Lung microvascular endothelial cell (primary cell): Measurements from ENCODE around the gene VPS13A. TPM values are rescaled to one million over a fixed set of nuclear protein-coding genes. Genes with fewer than 3 reads are reported as not detected.
"Not testable (repeated sequence)": the region's sequence is repeated elsewhere in the genome, so short reads cannot be mapped to it uniquely, and the experiment has no call there.

Experiments used
- DNase-seq, 2 donors: peaks; one replicate each; pipeline versions ENCODE4 v3.0.0 to v3.0.0-alpha.2; 2010; ENCODE audit warnings: low read depth in 2 of 2
- total RNA-seq: library from RNA; depleted of rRNA; stranded (reverse); fragments of >200 nt; gene quantifications from 2 replicates; pipeline ENCODE4 v1.2.1, GENCODE V29; 2014

VPS13A gene
- total RNA-seq, 1 donor from 2014 or later: 23.0 TPM

DNA sequence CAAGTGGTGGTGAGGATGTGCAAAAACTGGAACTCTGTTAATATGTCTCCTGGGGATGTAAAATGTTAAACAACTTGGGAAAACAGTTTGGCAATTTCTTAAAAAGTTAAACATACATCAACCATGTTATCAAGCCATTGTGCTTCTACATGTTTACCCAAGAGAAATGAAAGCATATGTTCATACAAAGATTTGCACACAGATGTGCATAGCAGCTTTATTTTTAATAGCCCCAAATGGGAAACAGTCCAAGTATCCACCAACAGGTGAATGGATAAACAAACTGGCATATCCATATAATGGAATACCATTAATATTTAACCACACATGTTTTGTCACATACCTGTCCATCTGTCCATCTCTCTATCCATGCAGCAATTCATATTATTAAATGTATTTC lies 6.2 kb downstream of the VPS13A start:
- no peak for DNase-seq

DNA sequence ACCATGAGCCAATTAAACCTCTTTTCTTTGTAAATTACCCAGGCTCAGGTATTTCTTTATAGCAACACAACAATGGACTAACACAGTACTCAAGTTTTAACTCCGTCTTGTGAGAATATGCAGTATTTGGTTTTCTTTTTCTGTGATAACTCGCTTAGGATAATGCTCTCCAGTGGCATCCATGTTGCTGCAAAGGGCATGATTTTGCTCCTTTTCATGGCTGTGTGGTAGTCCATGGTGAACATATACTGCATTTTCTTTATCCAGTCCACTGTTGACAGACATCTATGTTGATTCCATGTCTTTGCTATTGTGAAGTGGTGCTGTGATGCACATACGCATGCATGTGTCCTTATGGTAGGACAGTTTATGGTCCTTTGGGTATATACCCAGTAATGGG lies 10.9 kb downstream of the VPS13A start:
- DNase-seq: no peak

DNA sequence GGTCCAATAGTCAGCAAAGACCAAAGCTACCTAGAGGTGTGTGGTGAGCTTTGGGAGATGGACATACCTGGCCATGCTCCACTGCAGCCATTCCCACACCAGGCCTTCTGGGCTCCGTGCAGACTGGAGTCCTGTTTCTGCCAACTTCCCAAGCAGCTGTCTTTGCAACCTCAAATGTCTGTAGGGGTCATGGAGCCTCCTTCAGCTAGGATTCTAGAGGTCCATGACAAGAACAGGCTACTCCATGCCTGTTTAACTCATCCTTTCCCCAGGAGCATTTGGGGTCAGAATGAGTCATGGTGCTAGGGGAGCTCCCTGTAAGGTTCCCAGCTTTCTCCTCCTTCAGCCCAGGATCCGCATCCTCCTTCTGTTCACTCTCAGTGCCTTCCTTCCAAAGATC lies 17.1 kb downstream of the VPS13A start:
- no peak for DNase-seq

DNA sequence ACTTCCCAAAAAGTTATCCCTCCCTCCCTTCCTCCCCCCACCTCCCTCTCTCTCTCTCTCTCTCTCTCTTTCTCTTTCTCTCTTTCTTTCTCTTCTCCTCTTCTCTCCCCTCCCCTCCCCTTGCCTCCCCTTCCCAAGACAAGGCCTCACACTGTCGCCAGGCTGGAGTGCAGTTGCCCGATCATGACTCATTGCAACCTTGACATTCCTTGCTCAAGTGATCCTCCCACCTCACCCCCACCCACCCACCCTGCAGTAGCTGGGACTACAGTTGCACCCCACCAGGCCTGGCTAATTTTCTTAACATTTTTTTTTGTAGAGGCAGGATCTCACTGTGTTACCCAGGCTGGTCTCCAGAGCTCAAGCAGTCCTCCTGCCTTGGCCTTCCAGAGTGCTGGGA lies 32.8 kb downstream of the VPS13A start:
- no peak for DNase-seq

DNA sequence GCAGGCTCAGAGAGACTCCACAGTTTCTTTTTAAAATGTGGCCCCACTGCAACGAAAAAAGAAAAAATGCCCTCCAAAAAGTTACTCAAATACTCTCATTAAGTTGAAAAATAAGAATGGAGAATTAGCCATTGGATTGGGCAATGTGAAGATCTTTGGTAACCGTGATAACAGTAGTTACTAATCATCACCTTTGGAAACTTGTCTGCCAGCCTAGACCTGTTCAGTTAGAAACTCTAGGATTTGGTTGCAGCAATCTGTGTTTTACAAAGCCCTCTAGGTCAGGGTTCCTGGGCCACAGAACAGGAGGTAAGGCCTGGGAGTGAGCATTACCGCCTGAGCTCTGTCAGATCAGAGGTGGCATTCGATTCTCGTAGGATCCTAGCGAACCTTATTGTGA lies 34.2 kb downstream of the VPS13A start:
- DNase-seq: no peak

DNA sequence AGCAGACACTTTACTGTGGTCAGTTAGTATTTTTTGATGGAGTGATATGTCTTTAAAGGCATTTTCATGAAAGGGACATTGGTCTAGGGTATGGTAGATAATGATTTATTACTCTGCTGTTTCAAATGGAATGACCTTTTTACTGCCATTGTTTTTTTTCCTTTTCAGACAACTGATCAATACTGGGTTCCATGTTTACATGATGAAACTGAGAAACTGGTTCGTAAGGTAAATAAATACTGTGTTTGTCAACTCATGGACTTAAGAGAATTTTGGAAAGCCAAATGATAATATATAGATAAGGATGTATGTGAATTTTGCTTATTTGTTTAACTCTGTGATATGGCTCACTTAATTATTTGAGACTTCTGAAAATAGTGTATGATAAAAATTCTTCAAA lies 35.5 kb downstream of the VPS13A start:
- DNase-seq: no peak

DNA sequence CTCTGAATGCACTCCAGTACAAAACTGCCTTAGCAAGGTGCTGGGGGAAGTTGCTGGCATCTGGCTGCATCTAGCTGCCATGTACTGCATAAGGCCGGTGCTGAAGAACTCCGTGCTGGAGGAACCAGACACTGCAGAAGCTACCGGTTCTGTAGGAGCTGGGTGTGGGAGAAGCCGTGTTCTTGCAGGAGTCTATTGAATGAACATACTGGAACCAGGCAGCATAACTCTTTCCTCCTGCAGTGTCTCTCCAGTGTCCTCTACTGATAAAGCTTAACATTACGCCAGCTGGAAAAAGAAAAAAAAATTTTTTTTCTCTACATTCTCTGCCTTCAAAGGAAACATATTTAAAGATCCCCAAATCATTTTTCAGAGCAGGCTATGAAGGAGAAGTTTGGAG lies 38.5 kb downstream of the VPS13A start:
- peak; percentile 28 for DNase-seq

DNA sequence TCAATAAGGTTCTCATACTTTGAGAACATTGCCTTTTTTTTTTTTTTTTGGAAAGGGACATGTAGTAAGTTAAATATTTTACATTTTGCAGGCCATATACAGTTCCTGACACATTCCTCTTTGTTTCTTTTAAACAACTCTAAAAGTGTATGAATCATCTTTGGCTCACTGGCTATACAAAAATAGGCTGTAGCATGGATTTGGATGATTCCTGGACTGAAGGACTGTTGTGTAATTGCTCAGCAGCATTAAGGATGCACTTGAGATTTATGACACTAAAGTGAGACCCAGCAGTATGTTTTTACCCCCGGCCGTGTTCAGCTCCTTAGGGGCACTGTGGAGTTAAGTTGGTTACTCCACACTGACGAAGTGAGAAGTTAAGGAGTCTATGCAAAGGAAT lies 41.3 kb downstream of the VPS13A start:
- peak in 1 of 2 donors; percentile 22 for DNase-seq

DNA sequence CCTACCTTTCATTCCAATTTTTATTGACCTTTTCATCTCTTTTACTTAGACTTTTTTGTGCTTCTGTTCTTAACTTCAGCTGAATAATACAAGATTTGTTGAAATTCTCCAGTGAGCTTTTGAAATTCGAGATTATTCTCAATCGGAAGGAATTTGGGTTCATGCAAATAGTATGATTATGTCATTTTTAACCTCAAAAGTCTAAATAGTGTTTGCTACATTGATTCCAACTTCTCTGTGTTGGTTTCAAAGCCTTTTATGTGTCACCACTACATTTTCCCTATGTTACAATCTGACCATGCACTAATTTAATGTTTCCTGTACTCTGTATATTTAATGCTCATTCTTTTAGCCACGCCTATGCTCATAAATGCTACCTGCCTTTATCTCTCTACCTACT lies 44.1 kb downstream of the VPS13A start:
- no peak for DNase-seq

DNA sequence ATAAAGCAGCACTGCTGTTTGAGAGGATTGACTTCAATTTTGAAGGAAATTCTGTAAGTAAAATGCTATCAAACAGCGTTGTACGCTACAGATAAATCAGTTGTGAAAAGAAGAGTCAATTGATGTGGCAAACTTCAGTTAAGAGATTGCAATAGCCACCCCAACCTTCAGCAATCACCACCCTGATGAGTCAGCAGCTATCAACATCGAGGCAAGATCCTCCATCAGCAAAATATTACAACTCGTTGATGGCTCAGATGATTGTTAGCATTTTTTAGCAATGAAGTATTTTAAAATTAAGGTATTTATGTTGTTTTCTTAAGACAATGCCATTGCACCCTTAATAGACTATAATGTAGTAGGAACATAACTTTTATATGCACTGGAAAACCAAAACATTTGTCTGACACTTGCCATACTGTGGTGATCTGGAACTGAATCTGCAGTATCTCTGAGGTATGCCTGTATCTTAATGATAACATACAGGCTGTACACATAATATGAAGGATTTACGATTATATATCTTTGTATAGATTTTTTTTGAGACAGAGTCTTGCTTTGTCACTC lies 47.5 kb downstream of the VPS13A start:
- DNase-seq: no peak

DNA sequence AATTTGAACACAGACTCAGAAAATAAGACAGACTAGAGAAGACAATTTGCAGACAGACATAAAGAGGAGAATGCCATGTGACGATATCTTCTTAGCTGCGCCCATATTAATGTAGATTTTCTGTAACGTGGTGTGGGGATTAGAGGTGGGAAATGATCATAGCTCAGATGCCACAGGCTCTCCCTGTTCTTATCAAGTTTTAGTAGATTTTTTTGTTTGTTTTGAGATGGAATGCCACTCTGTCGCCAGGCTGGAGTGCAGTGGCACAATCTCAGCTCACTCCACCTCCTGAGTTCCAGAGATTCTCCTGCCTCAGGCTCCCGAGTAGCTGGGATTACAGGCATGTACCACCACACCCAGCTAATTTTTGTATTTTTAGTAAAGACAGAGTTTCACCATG lies 59.4 kb downstream of the VPS13A start:
- no peak for DNase-seq

DNA sequence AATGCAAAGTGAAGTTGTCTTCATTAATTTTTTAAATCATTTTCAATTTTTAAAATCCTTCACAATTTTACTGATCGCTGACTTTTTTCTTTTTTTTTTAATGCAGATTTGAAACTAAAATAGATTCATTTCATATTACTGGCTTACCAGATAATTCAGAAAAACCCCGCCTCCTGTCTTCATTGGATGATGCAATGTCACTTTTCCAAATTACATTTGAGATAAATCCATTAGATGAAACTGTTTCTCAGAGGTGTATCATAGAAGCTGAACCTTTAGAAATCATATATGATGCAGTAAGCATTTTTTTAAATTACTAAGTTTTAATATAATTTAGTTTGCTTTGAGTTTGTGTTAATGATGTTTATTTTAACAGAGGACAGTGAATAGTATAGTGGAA lies 60.6 kb downstream of the VPS13A start:
- no peak for DNase-seq

DNA sequence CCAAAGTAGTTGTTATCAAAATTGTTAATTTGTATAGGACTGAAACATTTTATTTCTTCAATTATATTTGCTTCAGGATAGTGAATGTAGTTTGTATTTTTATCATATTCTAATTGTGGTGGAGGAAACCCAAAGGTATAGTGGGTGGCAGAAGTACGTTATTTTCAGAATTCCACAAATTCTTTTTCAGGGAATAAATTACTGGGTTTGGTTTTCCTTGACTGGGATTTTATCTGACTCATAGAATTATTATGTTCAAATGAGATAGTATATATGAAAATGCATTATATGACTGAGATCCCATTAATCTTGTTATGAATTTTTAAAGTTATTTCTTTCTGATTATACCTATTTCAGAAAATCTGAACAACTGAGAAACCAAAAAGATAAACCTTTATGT lies 73.7 kb downstream of the VPS13A start:
- no peak for DNase-seq

DNA sequence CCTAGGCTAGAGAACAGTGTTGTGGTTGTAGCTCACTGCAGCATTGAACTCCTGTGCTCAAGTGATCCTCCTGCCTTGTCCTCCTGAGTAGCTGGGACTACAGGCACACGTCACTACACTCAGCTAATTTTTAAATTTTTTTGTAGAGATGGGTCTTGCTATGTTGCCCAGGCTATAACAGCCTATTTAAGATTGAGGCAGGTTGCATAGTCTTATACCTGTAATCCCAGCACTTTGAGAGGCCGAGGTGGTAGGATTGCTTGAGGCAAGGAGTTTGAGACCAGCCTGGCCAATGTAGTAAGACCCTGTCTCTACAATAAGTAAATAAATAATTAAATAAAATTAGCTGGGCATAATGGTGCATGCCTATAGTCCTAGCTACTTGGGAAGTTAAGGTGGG lies 79.9 kb downstream of the VPS13A start:
- DNase-seq: no peak

DNA sequence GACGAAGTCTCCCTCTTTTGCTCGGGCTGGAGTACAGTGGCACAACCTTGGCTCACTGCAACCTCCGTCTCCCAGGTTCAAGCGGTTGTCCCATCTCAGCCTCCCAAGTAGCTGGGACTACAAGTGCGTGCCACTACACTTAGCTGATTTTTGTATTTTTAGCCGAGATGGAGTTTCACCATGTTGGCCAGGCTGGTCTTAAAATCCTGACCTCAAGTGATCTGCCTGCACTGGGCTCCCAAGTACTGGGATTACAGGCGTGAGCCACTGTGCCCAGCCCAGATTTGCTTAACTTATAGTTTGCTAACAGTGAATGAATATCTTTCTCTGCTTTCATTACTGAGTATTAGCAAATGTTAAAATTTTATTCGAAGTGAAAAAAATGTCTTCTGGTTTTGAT lies 84.3 kb downstream of the VPS13A start:
- no peak for DNase-seq

DNA sequence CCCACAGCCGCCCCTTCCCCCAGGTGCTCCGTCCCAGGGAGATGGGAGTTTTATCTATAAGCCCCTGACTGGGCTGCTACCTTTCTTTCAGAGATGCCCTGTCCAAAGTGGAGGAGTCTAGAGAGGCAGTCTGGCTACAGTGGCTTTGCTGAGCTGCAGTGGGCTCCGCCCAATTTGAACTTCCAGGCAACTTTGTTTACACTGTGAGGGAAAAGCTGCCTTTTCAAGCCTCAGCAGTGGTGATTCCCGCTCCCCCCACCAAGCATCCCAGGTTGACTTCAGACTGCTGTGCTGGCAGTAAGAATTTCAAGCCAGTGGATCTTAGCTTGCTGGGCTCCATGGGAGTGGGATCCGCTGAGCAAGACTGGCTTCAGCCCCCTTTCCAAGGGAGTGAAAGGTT lies 90.4 kb downstream of the VPS13A start:
- DNase-seq: not testable (repeated sequence)

DNA sequence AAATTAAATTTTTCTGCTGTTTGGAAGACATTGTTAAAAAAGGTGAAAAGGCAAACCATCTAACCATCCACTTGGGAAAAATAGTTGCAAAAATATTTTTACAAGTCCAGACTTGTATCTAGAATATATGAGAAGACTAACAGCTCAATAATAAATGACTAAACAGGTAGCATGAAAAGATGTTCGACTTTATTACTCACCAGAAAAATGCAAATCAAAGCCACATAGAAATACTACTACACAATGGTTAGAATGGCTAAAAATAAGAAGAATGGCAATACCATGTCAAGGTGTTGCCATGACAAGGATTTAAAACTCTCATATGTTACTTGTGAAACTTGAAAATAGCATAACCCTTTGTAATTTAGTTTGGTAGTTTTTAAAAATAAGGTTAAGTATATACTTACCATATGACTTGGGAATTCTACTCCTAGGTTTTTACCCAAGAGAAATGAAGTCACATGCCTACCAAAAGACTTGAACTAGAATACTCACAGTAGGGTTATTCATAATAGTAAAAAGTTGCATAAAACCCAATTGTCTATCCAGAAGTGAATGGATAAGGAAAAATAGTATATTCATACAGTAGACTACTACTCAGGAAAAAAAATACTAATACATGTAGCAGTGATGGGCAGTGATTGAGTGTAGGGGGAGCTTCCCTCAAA lies 93.8 kb downstream of the VPS13A start:
- DNase-seq: no peak

DNA sequence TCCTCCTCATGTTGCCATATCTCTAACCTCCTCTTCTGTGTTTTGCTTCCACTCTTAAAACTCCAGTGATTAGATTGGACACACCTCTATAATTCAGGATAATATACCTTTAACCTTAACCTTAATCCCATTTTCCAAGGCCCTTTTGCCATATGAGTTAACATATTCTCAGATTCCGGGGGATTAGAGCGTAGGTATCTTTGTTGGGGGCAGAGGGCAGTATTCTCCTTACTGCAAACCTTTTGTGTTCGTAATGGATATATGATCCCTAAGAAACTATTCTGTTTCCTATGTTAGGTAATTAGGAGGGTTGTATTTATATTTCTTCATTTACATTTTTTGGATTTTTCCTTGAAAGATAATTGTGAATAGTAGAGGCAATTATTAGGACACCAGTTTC lies 99.5 kb downstream of the VPS13A start:
- DNase-seq: no peak

DNA sequence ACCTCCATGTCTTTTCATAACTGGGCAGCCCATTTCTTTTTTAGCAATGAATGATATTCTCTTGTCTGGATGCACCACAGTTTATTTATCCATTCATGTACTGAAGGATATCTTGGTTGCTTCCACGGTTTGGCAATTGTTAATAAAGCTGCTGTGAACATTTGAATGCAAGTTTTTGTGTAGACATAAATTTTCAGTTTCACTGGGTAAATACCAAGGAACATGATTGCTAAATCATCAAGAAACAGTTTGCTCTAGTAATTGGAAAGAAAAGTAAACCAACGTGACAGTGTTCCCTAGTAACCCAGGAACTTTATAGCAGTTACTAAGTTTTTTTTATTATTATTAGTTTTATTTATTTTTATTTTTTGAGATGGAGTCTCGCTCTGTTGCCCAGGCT lies 100.4 kb downstream of the VPS13A start:
- no peak for DNase-seq

DNA sequence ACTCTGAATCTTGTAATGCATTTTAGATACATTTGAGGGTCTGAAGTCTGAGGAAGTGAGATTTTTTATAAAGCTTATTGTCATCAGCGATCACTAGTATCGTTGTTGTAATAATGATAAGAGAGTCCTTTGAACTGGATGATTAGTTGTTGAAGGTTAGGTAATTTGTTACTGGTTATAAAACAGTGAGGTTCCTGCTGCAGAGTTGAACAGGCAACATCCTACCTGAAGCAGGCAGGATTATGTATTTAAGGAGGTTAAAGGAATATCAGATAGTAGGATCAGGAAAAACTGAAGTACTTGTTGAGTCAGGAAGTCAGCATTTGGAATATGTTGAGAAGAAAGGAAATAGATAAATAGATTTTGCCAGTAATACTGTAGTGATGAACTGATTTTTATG lies 106.7 kb downstream of the VPS13A start:
- DNase-seq: no peak

DNA sequence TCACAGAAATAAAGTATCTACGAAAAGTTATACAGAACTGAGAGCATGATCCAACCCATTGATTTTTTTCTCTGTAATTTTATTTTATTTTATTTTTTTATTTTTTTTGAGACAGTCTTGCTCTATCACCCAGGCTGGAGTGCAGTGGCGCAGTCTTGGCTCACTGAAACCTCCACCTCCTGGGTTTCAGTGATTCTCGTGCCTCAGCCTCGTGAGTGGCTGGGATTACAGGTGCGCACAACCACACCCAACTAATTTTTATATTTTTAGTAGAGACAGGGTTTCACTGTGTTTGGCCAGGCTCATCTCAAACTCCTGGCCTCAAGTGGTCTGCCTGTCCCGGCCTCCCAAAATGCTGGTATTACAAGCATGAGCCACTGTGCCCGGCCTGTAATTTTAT lies 107.3 kb downstream of the VPS13A start:
- DNase-seq: no peak

DNA sequence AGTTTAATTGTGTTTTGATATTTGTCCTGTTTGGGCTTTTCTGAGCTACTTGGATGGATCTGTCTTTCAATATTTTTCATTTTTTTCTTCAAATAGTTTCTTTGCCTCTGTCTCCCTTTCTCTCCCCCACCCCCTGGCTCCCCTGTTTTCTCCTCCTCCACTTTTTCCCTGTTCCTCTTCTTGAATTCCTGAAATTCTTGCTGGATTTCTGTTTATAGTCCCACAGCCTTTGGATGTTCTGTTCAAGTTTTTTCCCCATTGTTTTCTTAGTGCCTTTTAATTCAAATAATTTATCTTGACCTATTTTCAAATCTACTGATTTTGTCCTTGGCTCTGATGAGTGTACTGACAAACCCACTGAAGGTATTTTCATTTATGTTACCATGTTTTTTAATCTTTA lies 113.0 kb downstream of the VPS13A start:
- no peak for DNase-seq

DNA sequence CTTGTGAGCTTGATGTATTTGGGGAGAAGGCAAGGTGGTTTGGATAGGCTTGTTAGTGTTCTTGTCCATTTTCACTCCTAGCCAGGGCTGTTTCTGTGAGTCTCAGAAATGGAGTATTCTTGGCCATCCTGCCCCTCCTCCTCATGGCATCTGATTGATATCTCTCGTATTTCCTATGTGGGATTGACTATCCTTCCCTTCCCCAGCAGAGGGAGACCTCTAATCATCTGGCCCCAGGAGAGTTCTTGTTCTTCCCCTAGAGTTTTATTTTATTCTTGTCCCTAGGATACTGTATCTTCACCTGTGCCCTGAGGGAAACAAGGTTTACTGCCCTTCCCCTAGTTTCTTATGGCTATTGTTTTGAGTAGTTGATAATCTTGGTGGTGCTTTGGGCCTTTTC lies 114.4 kb downstream of the VPS13A start:
- DNase-seq: peak; percentile 51 to 64

DNA sequence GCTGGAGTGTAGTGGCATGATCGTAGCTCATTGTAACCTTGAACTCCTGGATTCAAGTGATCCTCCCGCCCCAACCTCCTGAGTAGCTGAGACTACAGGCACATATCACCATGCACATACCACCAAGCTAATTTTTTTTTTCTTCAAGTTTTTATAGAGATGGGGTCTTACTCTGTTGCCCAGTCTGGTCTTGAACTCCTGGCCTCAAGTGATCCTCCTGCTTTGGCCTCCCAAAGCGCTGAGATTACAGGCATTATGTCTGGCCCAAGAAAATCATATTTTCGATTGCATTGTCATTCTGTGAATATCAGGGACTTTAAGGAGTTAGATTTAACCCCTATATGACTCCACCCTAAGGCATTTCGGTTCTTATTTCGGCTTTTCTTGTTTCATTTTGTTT lies 116.6 kb downstream of the VPS13A start:
- no peak for DNase-seq
